HepG2 (cell line): ENCODE results near the gene PGS1. TPM values are rescaled to one million over a fixed set of nuclear protein-coding genes. Genes with fewer than 3 reads are reported as not detected.
A peak's percentile ranks its signal among the peaks of the same experiment; 100 is the strongest.

Experiments
- ATAC-seq: fragments of 200-7000 bp; cut with Tn5 transposase; 3 replicates; pipeline ENCODE4 v1.9.1; 2020; ENCODE audit warnings: mild to moderate bottlenecking, moderate library complexity
- BruUV-seq: library from RNA; stranded (reverse); fragments of 400-500 nt; replicated peaks from 2 replicates; lab custom pipeline; 2021; lab: Mats Ljungman, UMichigan
- CTCF ChIA-PET: fragments of 300-600 bp; formaldehyde crosslinking; extraction: SDS; loops from one replicate; lab custom pipeline; 2021; ENCODE audit warnings: low total read pairs, inconsistent platforms, low intra/inter-chr PET ratio; lab: Yijun Ruan, JAX
- POLR2A ChIA-PET: fragments of 350-600 bp; sonication (Branson Sonifier 250); formaldehyde crosslinking; loops from one replicate; lab custom pipeline; 2020; ENCODE audit warnings: antibody characterized with exemption, inconsistent platforms; lab: Yijun Ruan, JAX
- DNase-seq: peaks from one replicate; pipeline ENCODE4 v3.0.0-alpha.2; 2015; ENCODE audit warnings: low spot score
- FAIRE-seq: peaks from 3 replicates; lab custom pipeline; 2011; peaks lifted over from hg19 to GRCh38; lab: Jason Lieb, UNC
- H2AFZ ChIP-seq: one replicate; pipeline ENCODE4 v1.6.1; 2011; ENCODE audit warnings: low read length, inconsistent platforms
- H3K27ac ChIP-seq: fragments of 300-600 bp; 3 replicates; pipeline ENCODE4 v1.8.0; 2011; ENCODE audit warnings: mixed run types, mild to moderate bottlenecking, mixed read lengths, low read length, inconsistent platforms; ENCODE audit not compliant: insufficient read depth; ENCODE audit errors: extremely low read length
- H3K27me3 ChIP-seq, 2 experiments: fragments of 200-600 bp in 1 of 2; 2 replicates in 1 of 2; 3 replicates in 1 of 2; pipeline versions ENCODE4 v1.6.0 to v1.8.0; 2011; ENCODE audit warnings: low read length in 2 of 2, mild to moderate bottlenecking in 2 of 2, moderate library complexity in 2 of 2, inconsistent platforms in 1 of 2; ENCODE audit not compliant: insufficient read depth in 2 of 2, control insufficient read depth in 1 of 2
- H3K36me3 ChIP-seq, 2 experiments: fragments of 200-600 bp in 1 of 2; replicated peaks in 1 of 2; 2 replicates in 1 of 2; 3 replicates in 1 of 2; pipeline versions ENCODE4 v1.5.1 to v1.8.0; 2011; ENCODE audit warnings: low read length in 2 of 2, inconsistent platforms in 1 of 2; ENCODE audit not compliant: insufficient read depth in 2 of 2, control insufficient read depth in 1 of 2
- H3K4me1 ChIP-seq: 2 replicates; pipeline ENCODE4 v1.5.1; 2012; ENCODE audit warnings: low read length, inconsistent platforms; ENCODE audit not compliant: insufficient read depth
- H3K4me2 ChIP-seq: 2 replicates; pipeline ENCODE4 v1.6.0; 2011; ENCODE audit warnings: low read depth, low read length, inconsistent platforms
- H3K4me3 ChIP-seq, 3 experiments: fragments of 200-600 bp in 1 of 3; sonication (generic), shearing (Covaris generic) in 1 of 3; replicated peaks in 1 of 3; 2 replicates each; pipeline ENCODE4 v1.5.1; 2011 to 2016; ENCODE audit warnings: low read length in 3 of 3, inconsistent platforms in 2 of 3, low read depth in 2 of 3, mild to moderate bottlenecking in 2 of 3, control low read depth in 1 of 3, mixed read lengths in 1 of 3; ENCODE audit not compliant: insufficient read depth in 1 of 3
- H3K79me2 ChIP-seq: one replicate; pipeline ENCODE4 v1.6.1; 2011; ENCODE audit warnings: low read length, inconsistent platforms; ENCODE audit not compliant: insufficient read depth
- H3K9ac ChIP-seq: 2 replicates; pipeline ENCODE4 v1.6.0; 2011; ENCODE audit warnings: mild to moderate bottlenecking, low read depth, low read length, inconsistent platforms; ENCODE audit not compliant: insufficient read depth
- H3K9me3 ChIP-seq: 2 replicates; pipeline ENCODE4 v1.5.1; 2012; ENCODE audit warnings: mild to moderate bottlenecking, low read length
- H4K20me1 ChIP-seq: 2 replicates; pipeline ENCODE4 v1.6.0; 2011; ENCODE audit warnings: inconsistent platforms, mild to moderate bottlenecking, low read length, moderate library complexity; ENCODE audit not compliant: insufficient read depth
- CBX2 ChIP-seq, 2 experiments: fragments of 200-600 bp in 1 of 2; sonication (generic); formaldehyde crosslinking in 1 of 2; IDR thresholded peaks; 2 replicates each; pipeline versions ENCODE4 v1.7.0 to v1.8.1; 2018 to 2022; ENCODE audit warnings: low read depth in 2 of 2, low read length in 1 of 2, mild to moderate bottlenecking in 1 of 2, missing genetic modification reagents in 1 of 2
- KDM5A ChIP-seq: fragments of 200-600 bp; sonication (generic); IDR thresholded peaks from 2 replicates; pipeline ENCODE4 v1.7.0; 2018; ENCODE audit warnings: antibody characterized with exemption, mild to moderate bottlenecking, low read length, borderline replicate concordance
- SUZ12 ChIP-seq: fragments of 150-350 bp; IDR thresholded peaks from 2 replicates; pipeline ENCODE4 v1.6.1; 2014; ENCODE audit warnings: low read depth, low read length
- ZBTB21 ChIP-seq: sonication (generic); formaldehyde crosslinking; IDR thresholded peaks from 2 replicates; pipeline ENCODE4 v1.4.0; 2020; ENCODE audit warnings: missing genetic modification reagents
- ZKSCAN1 ChIP-seq: fragments of 150-350 bp; IDR thresholded peaks from 2 replicates; pipeline ENCODE4 v1.6.1; 2014; ENCODE audit warnings: low read length
- WGBS: methylation state at CpG from one replicate; pipeline ENCODE4 v1.1.6; 2017; ENCODE audit warnings: low lambda C conversion rate; 5-methylcytosine and 5-hydroxymethylcytosine counted together
- in situ Hi-C: cut with HindIII; loops from 2 replicates; pipeline ENCODE4 v1.10.0; 2017; ENCODE audit warnings: low pct_unique_long_range_greater_than_20kb; ENCODE audit not compliant: extremely low pct_ligation_motif_present
- intact Hi-C: fragments of 100-400 bp; cut with micrococcal nuclease; formaldehyde crosslinking; loops from one replicate; pipeline ENCODE4 v1.10.0; 2022; ENCODE audit not compliant: unreplicated experiment
- polyA plus RNA-seq, 8 experiments: library from polyadenylated mRNA; depleted of rRNA in 3 of 8; stranded (reverse) in 7 of 8; unstranded in 1 of 8; fragments of >200 nt; fragmentation: Illumina TruSeq in 4 of 8; extraction: Trizol in 4 of 8; gene quantifications; 2 replicates each; pipeline versions ENCODE4 v1.2.1 to v1.2.3, GENCODE V29; 2011 to 2016; ENCODE audit warnings: low read depth in 4 of 8, missing spikeins in 1 of 8, mixed read lengths in 1 of 8; ENCODE audit not compliant: insufficient read depth in 1 of 8
- total RNA-seq, 5 experiments: library from RNA; depleted of rRNA; stranded (reverse); fragments of >200 nt; fragmentation: Illumina TruSeq; extraction: Trizol; gene quantifications; 2 replicates each; pipeline ENCODE4 v1.2.3, GENCODE V29; 2016; ENCODE audit warnings: low read depth in 1 of 5
- TF ChIP-seq, protein P1 (sequence below): sonication (generic); formaldehyde crosslinking; IDR thresholded peaks from 2 replicates; pipeline ENCODE4 v1.4.0; 2020; ENCODE audit warnings: missing genetic modification reagents
- TF ChIP-seq, protein P2 (sequence below): IDR thresholded peaks from 2 replicates; pipeline ENCODE4 v1.6.1; 2016; ENCODE audit warnings: low read depth, missing genetic modification reagents, missing compliant biosample characterization
- TF ChIP-seq, protein P3 (sequence below): sonication (generic); formaldehyde crosslinking; IDR thresholded peaks from 2 replicates; pipeline ENCODE4 v1.8.1; 2023; ENCODE audit warnings: mild to moderate bottlenecking, moderate library complexity, missing genetic modification reagents

The PGS1 gene
- total and polyA plus RNA-seq, 2 of the 13 experiments (the other 11 are each of a cell fraction or from before 2014, with no cell fraction given) = 25.9 to 31.5 TPM

DNA sequence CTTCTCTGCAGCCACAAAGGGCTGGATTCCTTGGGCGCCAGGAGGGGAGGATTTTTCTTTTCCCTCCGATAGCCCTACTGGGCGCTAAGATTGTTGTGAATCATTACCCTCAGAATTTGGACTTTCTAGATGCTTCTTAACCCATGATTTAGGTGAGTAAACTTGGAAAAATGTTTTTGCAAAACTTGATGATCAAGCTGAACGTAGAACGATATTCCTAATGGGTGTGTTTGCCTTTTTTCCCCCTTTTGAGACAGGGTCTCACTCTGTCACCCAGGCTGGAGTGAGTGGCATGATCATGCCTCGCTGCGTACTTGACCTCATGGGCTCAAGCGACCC is 43.8 kb downstream of the PGS1 start:
- CTCF ChIA-PET = interaction anchor here (1.0 to 2.7 kb wide), 5 partner anchors 10 to 171 kb away, joined by 5 to 59 read pairs (median 12); partner anchors contain the start of gene SOCS3
- no peak overlapping the region for H2AFZ ChIP-seq
- intact Hi-C loops (loop anchor here (1.0 to 5.0 kb wide), 3 partner anchors 45 to 170 kb away; partner anchors contain the start of gene PGS1), in situ Hi-C loops (loop anchor here (5.0 kb wide), 2 partner anchors 60 to 130 kb away; partner anchors contain the start of gene SOCS3)
- peaks cover 29% of the 10 kb centered on the region for H3K4me1 ChIP-seq
- FAIRE-seq (no peak), DNase-seq (no peak), ATAC-seq (no peak)
- WGBS = 72% methylated on average over 8 of the region's 8 CpGs
- H3K36me3 ChIP-seq = peaks cover 31 to 57% of the 10 kb centered on the region in 2 experiments
- no peak overlapping the region for H3K4me3 ChIP-seq
- H3K9me3 ChIP-seq = no peaks in the 10 kb centered on the region
- no peak overlapping the region for H3K4me2 ChIP-seq
- H3K79me2 ChIP-seq = no peaks in the 10 kb centered on the region
- peaks cover 26% of the 10 kb centered on the region for H4K20me1 ChIP-seq
- no peaks in the 10 kb centered on the region for H3K27me3 ChIP-seq
- H3K27ac ChIP-seq = no peak overlapping the region
- POLR2A ChIA-PET = interaction anchor here (0.7 to 2.2 kb wide), 21 partner anchors 11 to 464 kb away, joined by 3 to 40 read pairs (median 4); partner anchors contain the start of genes AFMID, PGS1, SOCS3 and TK1
- no TSS peak for BruUV-seq
- TF ChIP-seq, protein P1, sequence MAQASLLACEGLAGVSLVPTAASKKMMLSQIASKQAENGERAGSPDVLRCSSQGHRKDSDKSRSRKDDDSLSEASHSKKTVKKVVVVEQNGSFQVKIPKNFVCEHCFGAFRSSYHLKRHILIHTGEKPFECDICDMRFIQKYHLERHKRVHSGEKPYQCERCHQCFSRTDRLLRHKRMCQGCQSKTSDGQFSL (CRISPR knock-in tag) = 0 out of 2 replicates have a peak, but pooled peaks have one; percentile 6
- TF ChIP-seq ZBTB21 (CRISPR knock-in tag) (0 out of 2 replicates have a peak, but pooled peaks have one; percentile 3), ZKSCAN1 (peak; percentile 80), SUZ12 (0 out of 2 replicates have a peak, but pooled peaks have one; percentile 1), CBX2 (IDR thresholded peaks at IDR 0.05; ENCODE audit: low read depth, low read length) (no peak), CBX2 (CRISPR knock-in tag; IDR thresholded peaks at IDR 0.05; ENCODE audit: low read depth) (no peak), KDM5A (0 out of 2 replicates have a peak, but pooled peaks have one; percentile 6)
- TF ChIP-seq, protein P2, sequence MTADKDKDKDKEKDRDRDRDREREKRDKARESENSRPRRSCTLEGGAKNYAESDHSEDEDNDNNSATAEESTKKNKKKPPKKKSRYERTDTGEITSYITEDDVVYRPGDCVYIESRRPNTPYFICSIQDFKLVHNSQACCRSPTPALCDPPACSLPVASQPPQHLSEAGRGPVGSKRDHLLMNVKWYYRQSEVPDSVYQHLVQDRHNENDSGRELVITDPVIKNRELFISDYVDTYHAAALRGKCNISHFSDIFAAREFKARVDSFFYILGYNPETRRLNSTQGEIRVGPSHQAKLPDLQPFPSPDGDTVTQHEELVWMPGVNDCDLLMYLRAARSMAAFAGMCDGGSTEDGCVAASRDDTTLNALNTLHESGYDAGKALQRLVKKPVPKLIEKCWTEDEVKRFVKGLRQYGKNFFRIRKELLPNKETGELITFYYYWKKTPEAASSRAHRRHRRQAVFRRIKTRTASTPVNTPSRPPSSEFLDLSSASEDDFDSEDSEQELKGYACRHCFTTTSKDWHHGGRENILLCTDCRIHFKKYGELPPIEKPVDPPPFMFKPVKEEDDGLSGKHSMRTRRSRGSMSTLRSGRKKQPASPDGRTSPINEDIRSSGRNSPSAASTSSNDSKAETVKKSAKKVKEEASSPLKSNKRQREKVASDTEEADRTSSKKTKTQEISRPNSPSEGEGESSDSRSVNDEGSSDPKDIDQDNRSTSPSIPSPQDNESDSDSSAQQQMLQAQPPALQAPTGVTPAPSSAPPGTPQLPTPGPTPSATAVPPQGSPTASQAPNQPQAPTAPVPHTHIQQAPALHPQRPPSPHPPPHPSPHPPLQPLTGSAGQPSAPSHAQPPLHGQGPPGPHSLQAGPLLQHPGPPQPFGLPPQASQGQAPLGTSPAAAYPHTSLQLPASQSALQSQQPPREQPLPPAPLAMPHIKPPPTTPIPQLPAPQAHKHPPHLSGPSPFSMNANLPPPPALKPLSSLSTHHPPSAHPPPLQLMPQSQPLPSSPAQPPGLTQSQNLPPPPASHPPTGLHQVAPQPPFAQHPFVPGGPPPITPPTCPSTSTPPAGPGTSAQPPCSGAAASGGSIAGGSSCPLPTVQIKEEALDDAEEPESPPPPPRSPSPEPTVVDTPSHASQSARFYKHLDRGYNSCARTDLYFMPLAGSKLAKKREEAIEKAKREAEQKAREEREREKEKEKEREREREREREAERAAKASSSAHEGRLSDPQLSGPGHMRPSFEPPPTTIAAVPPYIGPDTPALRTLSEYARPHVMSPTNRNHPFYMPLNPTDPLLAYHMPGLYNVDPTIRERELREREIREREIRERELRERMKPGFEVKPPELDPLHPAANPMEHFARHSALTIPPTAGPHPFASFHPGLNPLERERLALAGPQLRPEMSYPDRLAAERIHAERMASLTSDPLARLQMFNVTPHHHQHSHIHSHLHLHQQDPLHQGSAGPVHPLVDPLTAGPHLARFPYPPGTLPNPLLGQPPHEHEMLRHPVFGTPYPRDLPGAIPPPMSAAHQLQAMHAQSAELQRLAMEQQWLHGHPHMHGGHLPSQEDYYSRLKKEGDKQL = 0 out of 2 replicates have a peak, but pooled peaks have one; percentile 33
- TF ChIP-seq, protein P3, sequence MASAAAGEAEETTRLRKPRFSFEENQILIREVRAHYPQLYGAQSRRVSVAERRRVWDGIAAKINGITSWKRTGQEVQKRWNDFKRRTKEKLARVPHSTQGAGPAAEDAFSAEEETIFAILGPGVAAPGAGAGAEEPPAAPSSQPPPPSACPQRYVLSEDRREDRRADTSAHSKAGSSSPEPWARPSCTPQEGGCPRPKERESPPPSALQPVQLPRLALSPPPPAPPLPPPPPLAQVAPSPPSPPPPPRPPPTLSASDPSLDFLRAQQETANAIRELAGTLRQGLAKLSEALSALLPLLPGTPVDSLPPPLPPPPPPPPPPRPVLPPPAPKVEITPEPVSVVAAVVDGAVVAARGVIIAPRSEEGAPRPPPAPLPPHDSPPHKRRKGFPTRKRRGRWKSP = no peak
- no peak overlapping the region for H3K9ac ChIP-seq
